Right lobe of liver (tissue), 6 donors: Measurements from ENCODE around the gene UTS2R. TPM values are rescaled to one million over a fixed set of nuclear protein-coding genes. Genes with fewer than 3 reads are reported as not detected.

Experiments
- ATAC-seq, 4 donors: fragments of 200-7000 bp; cut with Tn5 transposase; one replicate each; pipeline ENCODE4 v1.9.1; 2020; ENCODE audit warnings: mild to moderate bottlenecking in 4 of 4, moderate library complexity in 4 of 4
- DNase-seq, 3 donors: peaks; one replicate each; pipeline ENCODE4 v3.0.0-alpha.2; 2020
- H3K27ac ChIP-seq, 3 donors: fragments of 200-600 bp; one replicate each; pipeline ENCODE4 v1.8.0; 2022
- H3K27me3 ChIP-seq, 2 donors: fragments of 200-600 bp; one replicate each; pipeline ENCODE4 v1.8.0; 2022
- H3K36me3 ChIP-seq, 4 donors: fragments of 200-600 bp; sonication (generic) in 1 of 4; one replicate each; pipeline versions ENCODE4 v1.5.1 to v1.8.0; 2017 to 2022; ENCODE audit warnings: control low read depth in 1 of 4
- H3K4me1 ChIP-seq, 4 donors: fragments of 200-600 bp; sonication (generic) in 1 of 4; one replicate each; pipeline versions ENCODE4 v1.5.1 to v1.8.0; 2017 to 2022; ENCODE audit warnings: control low read depth in 1 of 4
- H3K4me3 ChIP-seq, 3 donors: fragments of 200-600 bp; one replicate each; pipeline ENCODE4 v1.8.0; 2022
- H3K9me3 ChIP-seq, 4 donors: fragments of 200-600 bp; sonication (generic) in 1 of 4; one replicate each; pipeline versions ENCODE4 v1.5.1 to v1.8.0; 2017 to 2022; ENCODE audit warnings: control low read depth in 1 of 4
- CTCF ChIP-seq, 4 donors: fragments of 200-600 bp in 3 of 4; fragments of 450-650 bp in 1 of 4; IDR thresholded peaks; one replicate each; pipeline versions ENCODE4 v1.5.1 to v1.8.0; 2016 to 2022; ENCODE audit warnings: antibody characterized with exemption in 4 of 4, mild to moderate bottlenecking in 2 of 4
- POLR2A ChIP-seq: fragments of 450-650 bp; IDR thresholded peaks from one replicate; pipeline ENCODE4 v1.6.1; 2017; ENCODE audit warnings: antibody characterized with exemption, mild to moderate bottlenecking
- WGBS: methylation state at CpG from one replicate; pipeline ENCODE4 v1.1.6; 2018; ENCODE audit warnings: low coverage, low lambda C conversion rate; ENCODE audit not compliant: insufficient coverage; ENCODE audit errors: missing lambda C conversion rate; 5-methylcytosine and 5-hydroxymethylcytosine counted together
- intact Hi-C, 2 donors: fragments of 100-400 bp; cut with DNase I; formaldehyde crosslinking; loops; one replicate each; pipeline versions ENCODE4 v1.11.2 to v1.14.1; 2022
- total RNA-seq, 6 experiments: library from RNA; depleted of rRNA in 2 of 6; stranded (reverse); fragments of >200 nt in 2 of 6; fragmentation: NEBNext Ultra II Directional in 3 of 6; extraction: Animal tissue kit (Norgen Biotek cat#: 25700) in 3 of 6; gene quantifications; one replicate each; pipeline versions ENCODE4 v1.1.0 to v1.2.4, GENCODE V29; 2016 to 2023
- donor health status: DM: no; HTN: yes; CAD: no.
- donor health status: DM: no; HTN: no; CAD: no.
- donor health status: DM: no; HTN: no; CAD: no.
- donor health status: DM: no; HTN: yes; CAD: no.
- donor health status: DM: no; HTN: yes; CAD: no.

The UTS2R gene
- total RNA-seq, 6 experiments from 2014 or later = not detected

GRCh38 chr17:82415336-82415735, 43.8 kb downstream of the UTS2R start:
- intact Hi-C loops = loop anchor here in 1 of 2 donors (10.0 kb wide), 1 partner anchor 61 kb away; the partner anchor contains the start of gene TEX19
- WGBS = 88% methylated on average over 5 of the region's 26 CpGs
- DNase-seq = no peak
- H3K27ac ChIP-seq = no peak overlapping the region
- ATAC-seq = no peak
- no peaks in the 10 kb centered on the region for H3K36me3 ChIP-seq
- no peaks in the 10 kb centered on the region for H3K9me3 ChIP-seq
- H3K4me3 ChIP-seq = no peak overlapping the region
- no peaks in the 10 kb centered on the region for H3K27me3 ChIP-seq
- peaks cover 0 to 22% (median 6%) of the 10 kb centered on the region in 4 donors for H3K4me1 ChIP-seq
- no peak for TF ChIP-seq CTCF (IDR thresholded peaks at IDR 0.05)
- TF ChIP-seq POLR2A = no peak

GRCh38 chr17:82415786-82416185, 44.2 kb downstream of the UTS2R start:
- DNase-seq (no peak), ATAC-seq (no peak)
- H3K4me3 ChIP-seq = no peak overlapping the region
- H3K36me3 ChIP-seq = no peaks in the 10 kb centered on the region
- intact Hi-C loops = loop anchor here in 1 of 2 donors (10.0 kb wide), 1 partner anchor 61 kb away; the partner anchor contains the start of gene TEX19
- no peaks in the 10 kb centered on the region for H3K27me3 ChIP-seq
- TF ChIP-seq CTCF (IDR thresholded peaks at IDR 0.05) = no peak
- TF ChIP-seq POLR2A = no peak
- H3K27ac ChIP-seq = no peak overlapping the region
- WGBS = 90% methylated on average over 6 of the region's 9 CpGs
- peaks cover 0 to 22% (median 6%) of the 10 kb centered on the region in 4 donors for H3K4me1 ChIP-seq
- no peaks in the 10 kb centered on the region for H3K9me3 ChIP-seq

- no peaks in the 10 kb centered on the region for H3K9me3 ChIP-seq
- ATAC-seq = no peak
- intact Hi-C loops = loop anchor here in 1 of 2 donors (10.0 kb wide), 1 partner anchor 61 kb away; the partner anchor contains the start of gene TEX19
- peaks cover 0 to 22% (median 6%) of the 10 kb centered on the region in 4 donors for H3K4me1 ChIP-seq
- 100% methylated on average over 2 of the region's 4 CpGs for WGBS
- no peak overlapping the region for H3K27ac ChIP-seq
- TF ChIP-seq CTCF (IDR thresholded peaks at IDR 0.05) = no peak
- TF ChIP-seq POLR2A = no peak
- DNase-seq = no peak
- H3K27me3 ChIP-seq = no peaks in the 10 kb centered on the region
- H3K4me3 ChIP-seq = no peak overlapping the region
- H3K36me3 ChIP-seq = no peaks in the 10 kb centered on the region
These were observed 44.7 kb downstream of the UTS2R start for GRCh38 chr17:82416264-82416663.

- no peak overlapping the region for H3K4me3 ChIP-seq
- no peaks in the 10 kb centered on the region for H3K9me3 ChIP-seq
- no peaks in the 10 kb centered on the region for H3K27me3 ChIP-seq
- TF ChIP-seq CTCF (IDR thresholded peaks at IDR 0.05) = no peak
- TF ChIP-seq POLR2A = no peak
- no peak overlapping the region for H3K27ac ChIP-seq
- H3K4me1 ChIP-seq = peaks cover 0 to 22% (median 6%) of the 10 kb centered on the region in 4 donors
- DNase-seq (no peak), ATAC-seq (no peak)
- intact Hi-C loops = loop anchor here in 1 of 2 donors (10.0 kb wide), 1 partner anchor 62 kb away; the partner anchor contains the start of gene TEX19
- 92% methylated on average over 6 of the region's 6 CpGs for WGBS
- H3K36me3 ChIP-seq = no peaks in the 10 kb centered on the region
These were observed 45.2 kb downstream of the UTS2R start for GRCh38 chr17:82416771-82417170.
